OCI-LY7 (cell line): Measurements from ENCODE around the gene OTOP3. TPM values are rescaled to one million over a fixed set of nuclear protein-coding genes. Genes with fewer than 3 reads are reported as not detected.

Source experiments
- BruUV-seq: library from RNA; stranded (reverse); fragments of 400-500 nt; replicated peaks from 2 replicates; lab custom pipeline; 2021; lab: Mats Ljungman, UMichigan
- CTCF ChIA-PET: fragments of 300-600 bp; sonication (Branson Sonifier 250); formaldehyde crosslinking; loops from one replicate; lab custom pipeline; 2022; ENCODE audit warnings: antibody characterized with exemption; ENCODE audit not compliant: unreplicated experiment; lab: Charles Lee
- POLR2A ChIA-PET: fragments of 300-600 bp; sonication (Branson Sonifier 250); formaldehyde crosslinking; loops from one replicate; lab custom pipeline; 2022; ENCODE audit warnings: antibody characterized with exemption; lab: Charles Lee
- DNase-seq: peaks from one replicate; pipeline ENCODE4 v3.0.0-alpha.2; 2015; ENCODE audit warnings: low spot score
- H2AFZ ChIP-seq: fragments of 200-600 bp; sonication (generic), shearing (Covaris generic); 2 replicates; pipeline ENCODE4 v1.6.1; 2014; ENCODE audit warnings: mild to moderate bottlenecking, antibody characterized with exemption, low read length, moderate library complexity
- H3K27ac ChIP-seq: fragments of 200-600 bp; sonication (generic); 2 replicates; pipeline ENCODE4 v1.5.1; 2014; ENCODE audit warnings: mixed run types, low read depth, mild to moderate bottlenecking, moderate library complexity, low read length, inconsistent platforms; ENCODE audit not compliant: poor library complexity, severe bottlenecking
- H3K36me3 ChIP-seq: fragments of 200-600 bp; sonication (generic); 2 replicates; pipeline ENCODE4 v1.6.1; 2014; ENCODE audit warnings: mild to moderate bottlenecking, antibody characterized with exemption, low read length, moderate library complexity, mixed read lengths; ENCODE audit not compliant: insufficient read depth
- H3K4me1 ChIP-seq: fragments of 200-600 bp; sonication (generic); 2 replicates; pipeline ENCODE4 v1.5.1; 2014; ENCODE audit warnings: mild to moderate bottlenecking, low read length; ENCODE audit not compliant: insufficient read depth, poor library complexity, severe bottlenecking
- H3K4me2 ChIP-seq: fragments of 200-600 bp; sonication (generic); 2 replicates; pipeline ENCODE4 v1.6.1; 2014; ENCODE audit warnings: mild to moderate bottlenecking, low read length
- H3K4me3 ChIP-seq: fragments of 200-600 bp; sonication (generic); 2 replicates; pipeline ENCODE4 v1.5.1; 2014; ENCODE audit warnings: mild to moderate bottlenecking, low read depth, low read length; ENCODE audit not compliant: poor library complexity, severe bottlenecking
- H3K79me2 ChIP-seq: fragments of 200-600 bp; sonication (generic); 2 replicates; pipeline ENCODE4 v1.6.1; 2016; ENCODE audit warnings: low read depth, mild to moderate bottlenecking, low read length, moderate library complexity, mixed read lengths; ENCODE audit not compliant: insufficient read depth
- H3K9me2 ChIP-seq: fragments of 200-600 bp; sonication (generic); 2 replicates; pipeline ENCODE4 v1.6.1; 2016; ENCODE audit warnings: mild to moderate bottlenecking, low read length, mixed read lengths; ENCODE audit not compliant: insufficient read depth
- H3K9me3 ChIP-seq: fragments of 200-600 bp; sonication (generic); 2 replicates; pipeline ENCODE4 v1.6.1; 2014; ENCODE audit warnings: mild to moderate bottlenecking, mixed run types, low read length, mixed read lengths
- H4K20me1 ChIP-seq: fragments of 200-600 bp; sonication (generic); 2 replicates; pipeline ENCODE4 v1.6.1; 2014; ENCODE audit warnings: mild to moderate bottlenecking, antibody characterized with exemption, low read length, moderate library complexity, mixed read lengths; ENCODE audit not compliant: insufficient read depth
- CTCF ChIP-seq: fragments of 200-600 bp; sonication (generic); conservative IDR thresholded peaks from 2 replicates; pipeline ENCODE4 v1.5.1; 2014; ENCODE audit warnings: mild to moderate bottlenecking, antibody characterized with exemption, low read length, moderate library complexity, mixed read lengths
- EZH2phosphoT487 ChIP-seq: fragments of 200-600 bp; sonication (generic); IDR thresholded peaks from 2 replicates; pipeline ENCODE4 v1.6.1; 2018; ENCODE audit warnings: low read depth, borderline replicate concordance, mild to moderate bottlenecking, mixed run types, antibody characterized with exemption, low read length, moderate library complexity, mixed read lengths
- intact Hi-C: fragments of 100-400 bp; cut with micrococcal nuclease; formaldehyde crosslinking; loops from one replicate; pipeline ENCODE4 v1.10.0; 2022; ENCODE audit not compliant: unreplicated experiment
- total RNA-seq, 2 experiments: library from RNA; depleted of rRNA in 1 of 2; stranded (reverse); fragments of >200 nt in 1 of 2; shearing (Covaris generic) in 1 of 2; gene quantifications; 2 replicates each; pipeline ENCODE4 v1.2.3, GENCODE V29; 2014 to 2022

OTOP3 gene
- total RNA-seq, 2 experiments from 2014 or later, result not detected

GRCh38 chr17:74918906-74919305 lies 16.8 kb upstream of the OTOP3 start:
- H3K36me3 ChIP-seq, result no peaks in the 10 kb centered on the region
- H3K4me1 ChIP-seq, result no peaks in the 10 kb centered on the region
- ChIA-PET POLR2A (no interaction called here), CTCF (interaction anchor here (0.5 kb wide), 1 partner anchor 1665 kb away, joined by 6 read pairs; no protein-coding TSS in a partner anchor)
- no peaks in the 10 kb centered on the region for H4K20me1 ChIP-seq
- no TSS peak for BruUV-seq
- H3K79me2 ChIP-seq, result no peaks in the 10 kb centered on the region
- no peak overlapping the region for H3K27ac ChIP-seq
- intact Hi-C loops, result no loop called here
- TF ChIP-seq CTCF, result no peak
- TF ChIP-seq EZH2phosphoT487, result no peak
- H3K4me3 ChIP-seq, result no peak overlapping the region
- no peak overlapping the region for H3K4me2 ChIP-seq
- no peak for DNase-seq
- H3K9me3 ChIP-seq, result no peaks in the 10 kb centered on the region
- H3K9me2 ChIP-seq, result no peaks in the 10 kb centered on the region
- no peak overlapping the region for H2AFZ ChIP-seq

GRCh38 chr17:74919440-74920305 lies 16.0 kb upstream of the OTOP3 start:
- Histone ChIP-seq H3K36me3 (no peaks in the 10 kb centered on the region), H3K4me3 (no peak overlapping the region), H3K27ac (no peak overlapping the region), H3K4me2 (no peak overlapping the region), H3K4me1 (no peaks in the 10 kb centered on the region), H3K9me2 (no peaks in the 10 kb centered on the region), H3K9me3 (no peaks in the 10 kb centered on the region), H4K20me1 (no peaks in the 10 kb centered on the region), H3K79me2 (no peaks in the 10 kb centered on the region), H2AFZ (no peak overlapping the region)
- intact Hi-C loops, result no loop called here
- TF ChIP-seq CTCF (peak; percentile 32; the same call in 1 of the 2 replicates), EZH2phosphoT487 (no peak)
- BruUV-seq, result no TSS peak
- DNase-seq, result no peak
- ChIA-PET CTCF (interaction anchor here (0.5 kb wide), 1 partner anchor 1664 kb away, joined by 6 read pairs; no protein-coding TSS in a partner anchor), POLR2A (no interaction called here)

GRCh38 chr17:74920306-74920620 lies 15.4 kb upstream of the OTOP3 start:
- Histone ChIP-seq H3K9me3 (no peaks in the 10 kb centered on the region), H3K27ac (no peak overlapping the region), H3K79me2 (no peaks in the 10 kb centered on the region), H3K4me3 (no peak overlapping the region), H3K4me2 (no peak overlapping the region), H4K20me1 (no peaks in the 10 kb centered on the region), H3K9me2 (no peaks in the 10 kb centered on the region), H2AFZ (no peak overlapping the region), H3K36me3 (no peaks in the 10 kb centered on the region), H3K4me1 (no peaks in the 10 kb centered on the region)
- no TSS peak for BruUV-seq
- TF ChIP-seq CTCF (no peak), EZH2phosphoT487 (no peak)
- ChIA-PET CTCF (no interaction called here), POLR2A (no interaction called here)
- no peak for DNase-seq
- intact Hi-C loops, result no loop called here
